SK-N-MC (cell line): ENCODE results near the gene CCDC88A.
A peak's percentile ranks its signal among the peaks of the same experiment; 100 is the strongest.

Source experiments
- DNase-seq: peaks from one replicate; pipeline ENCODE4 v3.0.0-alpha.2; 2011; ENCODE audit warnings: low read depth, low spot score
- H3K27ac ChIP-seq: fragments of 200-600 bp; sonication (generic); 2 replicates; pipeline ENCODE4 v1.5.1; 2016; ENCODE audit warnings: mixed run types
- H3K36me3 ChIP-seq: fragments of 200-600 bp; sonication (generic); 2 replicates; pipeline ENCODE4 v1.6.1; 2017; ENCODE audit warnings: antibody characterized with exemption, low read length, mixed read lengths; ENCODE audit not compliant: insufficient read depth
- H3K4me3 ChIP-seq: fragments of 200-600 bp; sonication (generic); 2 replicates; pipeline ENCODE4 v1.5.1; 2016
- H3K9ac ChIP-seq: fragments of 200-600 bp; sonication (generic); 2 replicates; pipeline ENCODE4 v1.8.0; 2017; ENCODE audit warnings: mixed run types, mixed read lengths; ENCODE audit not compliant: insufficient read length
- H3K9me3 ChIP-seq: fragments of 200-600 bp; sonication (generic); 2 replicates; pipeline ENCODE4 v1.6.1; 2017; ENCODE audit warnings: low read depth, mild to moderate bottlenecking, antibody characterized with exemption, low read length, moderate library complexity, mixed read lengths
- EZH2 ChIP-seq: fragments of 200-600 bp; sonication (generic); IDR thresholded peaks from one replicate; pipeline ENCODE4 v1.6.1; 2017; ENCODE audit warnings: antibody characterized with exemption
- FOXP2 ChIP-seq: optimal IDR thresholded peaks from 2 replicates; pipeline ENCODE3; 2011; ENCODE audit warnings: mild to moderate bottlenecking, moderate library complexity; ENCODE audit not compliant: insufficient read depth; ENCODE audit errors: extremely low read length, control extremely low read depth
- POLR2AphosphoS5 ChIP-seq: IDR thresholded peaks from 2 replicates; pipeline ENCODE4 v1.6.1; 2012; ENCODE audit warnings: mild to moderate bottlenecking, low read depth, low read length, borderline replicate concordance

CCDC88A gene

DNA sequence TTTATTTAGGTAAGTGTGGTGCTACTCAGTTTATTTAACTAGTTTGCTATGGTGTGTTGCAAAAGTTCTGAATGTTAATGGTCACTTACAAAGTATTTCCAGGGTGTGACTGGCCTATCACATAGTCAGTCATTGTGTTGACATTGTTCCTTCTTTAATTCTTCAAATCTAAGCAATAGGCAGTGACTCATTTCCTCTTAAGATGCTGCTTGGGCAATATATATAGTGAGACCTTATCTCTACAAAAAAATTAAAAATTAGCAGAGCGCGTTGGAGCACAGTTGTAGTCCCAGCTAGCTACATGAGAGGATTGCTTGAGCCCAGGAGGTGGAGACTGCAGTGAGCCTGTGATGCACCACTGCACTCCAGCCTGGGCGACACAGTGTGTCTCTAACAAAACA is 5.8 kb upstream of the CCDC88A start:
- no peak for TF ChIP-seq EZH2
- no peak for TF ChIP-seq POLR2AphosphoS5
- TF ChIP-seq FOXP2 = no peak
- no peak overlapping the region for H3K4me3 ChIP-seq

DNA sequence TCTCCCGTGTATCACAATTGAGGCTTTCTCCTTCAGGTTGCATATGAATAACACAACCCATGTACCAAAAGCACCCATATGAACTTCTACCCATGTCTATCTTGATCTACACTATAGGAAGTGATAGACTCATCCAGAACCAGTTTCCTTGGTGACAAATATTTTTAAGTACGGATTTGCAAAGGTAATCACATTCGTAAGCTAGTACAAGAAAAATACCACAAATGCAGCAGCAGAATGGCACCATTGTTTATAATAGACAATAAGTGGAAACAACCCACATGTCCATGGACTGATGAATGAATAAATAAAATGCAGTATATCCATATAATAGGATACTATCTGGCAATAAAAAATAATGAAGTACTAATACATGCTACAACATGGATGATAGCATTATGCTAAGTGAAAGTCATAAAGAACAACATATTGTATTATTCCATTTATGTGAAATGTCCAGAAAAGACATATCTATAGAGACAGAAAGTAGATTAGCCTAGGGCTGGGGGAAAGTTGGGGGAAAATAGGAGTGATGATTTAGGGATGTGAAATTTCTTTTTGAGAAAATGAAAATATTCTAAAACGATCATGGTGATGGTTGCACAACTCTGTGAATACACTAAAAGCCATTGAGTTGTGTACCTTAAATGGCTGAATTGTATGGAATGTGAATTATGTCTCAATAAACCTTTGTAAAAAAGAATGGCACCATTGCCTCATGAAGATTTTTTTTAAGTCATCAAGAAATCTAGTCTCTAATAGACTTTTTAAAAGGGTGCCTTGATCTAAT is 3.4 kb upstream of the CCDC88A start:
- Histone ChIP-seq H3K27ac (no peak overlapping the region), H3K9me3 (no peaks in the 10 kb centered on the region), H3K9ac (no peak overlapping the region), H3K4me3 (no peak overlapping the region), H3K36me3 (no peaks in the 10 kb centered on the region)
- DNase-seq = no peak
- no peak for TF ChIP-seq FOXP2
- no peak for TF ChIP-seq POLR2AphosphoS5
- TF ChIP-seq EZH2 = no peak

More for the DNA sequence above, 5.8 kb upstream of the CCDC88A start:
- Histone ChIP-seq H3K9me3 (no peaks in the 10 kb centered on the region), H3K36me3 (no peaks in the 10 kb centered on the region), H3K27ac (no peak overlapping the region), H3K9ac (no peak overlapping the region)
- no peak for DNase-seq

DNA sequence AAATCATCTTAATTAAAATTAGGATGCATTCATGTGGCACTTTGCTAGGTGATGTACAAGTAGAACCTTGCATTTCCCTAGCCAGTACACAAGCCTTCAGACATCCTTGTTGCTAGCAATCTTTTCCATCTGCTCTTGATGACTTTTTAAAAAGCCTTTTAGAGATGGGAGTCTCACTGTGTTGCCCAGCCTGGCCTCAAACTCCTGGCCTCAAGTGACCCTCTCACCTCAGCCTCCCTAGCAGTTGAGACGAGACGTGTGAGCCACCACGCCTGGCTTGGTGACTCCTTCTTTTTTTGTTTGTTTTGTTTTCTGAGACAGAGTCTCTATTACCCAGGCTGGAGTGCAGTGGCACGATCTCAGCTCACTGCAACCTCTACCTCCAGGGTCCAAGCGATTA is 1.7 kb upstream of the CCDC88A start:
- no peak overlapping the region for H3K27ac ChIP-seq
- no peak overlapping the region for H3K9ac ChIP-seq
- TF ChIP-seq EZH2 (no peak), POLR2AphosphoS5 (no peak), FOXP2 (no peak)
- no peak for DNase-seq
- no peak overlapping the region for H3K4me3 ChIP-seq
- H3K36me3 ChIP-seq = no peaks in the 10 kb centered on the region
- no peaks in the 10 kb centered on the region for H3K9me3 ChIP-seq

DNA sequence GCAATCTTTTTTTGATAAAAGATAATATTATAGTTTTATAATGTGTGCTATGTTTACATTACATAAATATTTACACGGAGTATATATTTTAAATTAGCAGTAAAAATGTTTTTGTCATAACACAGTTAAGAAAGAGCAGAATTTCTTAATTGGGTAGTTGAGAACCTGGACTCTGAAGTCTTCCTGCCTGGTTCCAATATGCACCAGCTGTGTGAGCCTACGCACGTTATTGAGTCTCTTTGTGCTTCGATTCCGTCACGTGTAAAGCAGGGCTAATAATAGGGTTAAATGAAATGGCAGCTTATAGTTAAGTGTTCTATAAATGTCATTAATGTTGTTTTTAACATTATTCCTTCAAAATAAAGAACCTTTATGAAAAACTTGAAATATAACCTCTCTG is 1.2 kb upstream of the CCDC88A start:
- no peak for DNase-seq
- H3K9ac ChIP-seq = no peak overlapping the region

DNA sequence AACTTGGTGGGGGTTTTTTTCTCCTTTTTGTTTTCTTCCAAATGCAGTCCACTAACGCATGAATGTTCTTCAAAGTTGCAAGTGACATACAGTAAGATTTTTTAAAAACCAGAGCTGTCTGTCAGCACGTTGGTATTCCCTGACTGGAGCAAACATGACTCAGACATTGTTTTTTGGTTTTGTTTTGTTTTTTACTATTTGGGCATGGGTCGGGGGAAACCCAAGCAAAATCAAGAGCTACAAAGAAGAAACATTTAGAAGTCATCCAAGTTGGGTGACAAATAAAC is 726 bp upstream of the CCDC88A start:
- Histone ChIP-seq H3K9ac (peak overlapping the region; percentile 58), H3K9me3 (no peaks in the 10 kb centered on the region), H3K4me3 (peak overlapping the region; percentile 81), H3K27ac (peak overlapping the region; percentile 29; the same call in 1 of the 2 replicates), H3K36me3 (no peaks in the 10 kb centered on the region)
- DNase-seq = no peak
- TF ChIP-seq POLR2AphosphoS5 (no peak), EZH2 (no peak), FOXP2 (no peak)

More for the DNA sequence above, 1.2 kb upstream of the CCDC88A start:
- H3K27ac ChIP-seq = no peak overlapping the region
- H3K36me3 ChIP-seq = no peaks in the 10 kb centered on the region
- TF ChIP-seq EZH2 = no peak
- TF ChIP-seq POLR2AphosphoS5 = no peak
- TF ChIP-seq FOXP2 = no peak
- H3K4me3 ChIP-seq = peak overlapping the region; percentile 81; the same call in 1 of the 2 replicates
- H3K9me3 ChIP-seq = no peaks in the 10 kb centered on the region

DNA sequence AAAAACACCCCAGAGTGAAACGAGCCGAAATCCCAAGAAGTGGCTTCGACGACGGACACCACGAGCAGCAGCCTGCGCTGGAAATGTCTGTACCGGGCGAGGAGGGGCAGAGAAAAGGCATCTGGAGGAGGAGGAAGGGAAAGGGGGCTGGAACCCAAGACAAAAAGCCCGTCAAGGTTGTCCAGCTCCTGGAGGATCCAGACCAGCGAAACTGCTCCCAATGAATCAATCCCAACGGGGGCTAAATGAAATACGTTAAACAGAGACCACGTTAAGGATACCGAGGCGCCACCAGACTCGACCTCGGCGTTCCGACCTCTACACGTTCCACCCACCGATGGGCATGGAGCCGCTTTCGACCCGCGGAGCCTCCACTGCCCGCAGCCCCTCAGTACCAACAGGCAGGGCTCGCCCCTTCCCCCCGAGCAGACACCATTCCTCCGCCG is 400 bp downstream of the CCDC88A start:
- H3K9me3 ChIP-seq = no peaks in the 10 kb centered on the region
- no peaks in the 10 kb centered on the region for H3K36me3 ChIP-seq
- no peak for DNase-seq

DNA sequence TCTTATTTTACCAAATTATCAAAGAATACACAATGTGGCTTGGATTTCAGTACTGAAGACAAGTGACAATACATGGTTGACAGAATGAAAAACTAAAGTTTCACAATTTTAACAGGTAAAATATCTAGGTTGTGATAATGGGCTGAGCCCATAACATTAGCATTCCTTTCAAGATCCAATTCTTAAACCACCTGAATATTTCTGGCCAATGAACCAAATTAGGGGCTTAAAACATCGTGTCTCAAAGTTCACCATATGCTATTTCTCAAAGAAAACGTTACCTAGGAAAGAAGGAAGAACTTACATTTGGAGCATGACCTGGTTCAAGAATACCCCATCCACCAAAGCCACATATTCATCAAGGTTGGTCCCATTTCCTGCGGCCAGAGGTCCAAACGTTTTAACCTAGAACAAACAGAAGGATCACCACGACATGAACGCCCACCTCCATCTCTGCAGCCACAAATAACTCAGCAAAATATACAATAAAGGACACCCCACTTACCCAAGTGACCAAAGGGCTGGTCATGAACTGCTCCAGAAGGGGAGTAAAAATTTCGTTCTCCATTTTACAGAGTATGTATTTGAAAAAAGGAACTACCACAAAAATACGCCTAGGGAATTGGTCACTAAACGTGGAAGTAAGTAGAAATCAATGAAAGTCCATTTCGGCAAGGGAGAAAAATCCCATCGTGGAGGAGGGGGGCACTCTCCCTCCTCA is 984 bp downstream of the CCDC88A start:
- TF ChIP-seq EZH2 (no peak), FOXP2 (no peak), POLR2AphosphoS5 (no peak)
- H3K27ac ChIP-seq = peak overlapping the region; percentile 80; the same call in 1 of the 2 replicates

More for the DNA sequence above, 400 bp downstream of the CCDC88A start:
- H3K4me3 ChIP-seq = peak overlapping the region; percentile 81
- TF ChIP-seq EZH2 (no peak), FOXP2 (no peak), POLR2AphosphoS5 (no peak)
- H3K27ac ChIP-seq = peak overlapping the region; percentile 80
- peak overlapping the region; percentile 89 for H3K9ac ChIP-seq

DNA sequence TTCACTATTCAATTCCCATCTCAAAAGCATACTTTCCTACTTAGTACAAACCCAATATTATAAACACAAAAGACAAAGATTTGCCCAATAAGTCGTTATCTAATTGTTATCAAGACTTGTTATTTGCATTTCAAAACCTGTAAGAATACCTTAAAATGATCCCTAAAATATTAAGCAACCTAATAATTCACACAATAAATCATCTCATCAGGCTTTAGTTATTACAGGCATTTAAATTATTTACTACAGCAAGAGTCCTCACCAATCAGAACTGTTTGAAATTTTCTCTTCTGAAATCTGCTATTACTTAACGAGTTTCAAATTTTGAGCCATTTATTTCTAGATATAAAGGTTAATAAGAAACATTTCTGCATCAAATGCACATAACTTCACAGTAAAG is 1.6 kb downstream of the CCDC88A start:
- no peak for TF ChIP-seq POLR2AphosphoS5
- TF ChIP-seq EZH2 = no peak
- no peak for TF ChIP-seq FOXP2
- H3K9me3 ChIP-seq = no peaks in the 10 kb centered on the region
- H3K27ac ChIP-seq = no peak overlapping the region
- no peak for DNase-seq
- H3K36me3 ChIP-seq = peaks cover 6% of the 10 kb centered on the region; the same call in 1 of the 2 replicates
- H3K9ac ChIP-seq = peak overlapping the region; percentile 89
- H3K4me3 ChIP-seq = peak overlapping the region; percentile 81

More for the DNA sequence above, 984 bp downstream of the CCDC88A start:
- H3K36me3 ChIP-seq = no peaks in the 10 kb centered on the region; the same call in 1 of the 2 replicates
- no peak for DNase-seq
- peak overlapping the region; percentile 81 for H3K4me3 ChIP-seq
- peak overlapping the region; percentile 89 for H3K9ac ChIP-seq
- H3K9me3 ChIP-seq = no peaks in the 10 kb centered on the region
